NCI-H510A (cell line): ENCODE measurements around the gene AKR1C2.
A peak's percentile ranks its signal among the peaks of the same experiment; 100 is the strongest.
"Not testable (repeated sequence)": the region's sequence is repeated elsewhere in the genome, so short reads cannot be mapped to it uniquely, and the experiment has no call there.

ENCODE experiments used
- DNase-seq: peaks from one replicate; lab custom pipeline; 2025; lab: John Stamatoyannopoulos, UW

The AKR1C2 gene

DNA sequence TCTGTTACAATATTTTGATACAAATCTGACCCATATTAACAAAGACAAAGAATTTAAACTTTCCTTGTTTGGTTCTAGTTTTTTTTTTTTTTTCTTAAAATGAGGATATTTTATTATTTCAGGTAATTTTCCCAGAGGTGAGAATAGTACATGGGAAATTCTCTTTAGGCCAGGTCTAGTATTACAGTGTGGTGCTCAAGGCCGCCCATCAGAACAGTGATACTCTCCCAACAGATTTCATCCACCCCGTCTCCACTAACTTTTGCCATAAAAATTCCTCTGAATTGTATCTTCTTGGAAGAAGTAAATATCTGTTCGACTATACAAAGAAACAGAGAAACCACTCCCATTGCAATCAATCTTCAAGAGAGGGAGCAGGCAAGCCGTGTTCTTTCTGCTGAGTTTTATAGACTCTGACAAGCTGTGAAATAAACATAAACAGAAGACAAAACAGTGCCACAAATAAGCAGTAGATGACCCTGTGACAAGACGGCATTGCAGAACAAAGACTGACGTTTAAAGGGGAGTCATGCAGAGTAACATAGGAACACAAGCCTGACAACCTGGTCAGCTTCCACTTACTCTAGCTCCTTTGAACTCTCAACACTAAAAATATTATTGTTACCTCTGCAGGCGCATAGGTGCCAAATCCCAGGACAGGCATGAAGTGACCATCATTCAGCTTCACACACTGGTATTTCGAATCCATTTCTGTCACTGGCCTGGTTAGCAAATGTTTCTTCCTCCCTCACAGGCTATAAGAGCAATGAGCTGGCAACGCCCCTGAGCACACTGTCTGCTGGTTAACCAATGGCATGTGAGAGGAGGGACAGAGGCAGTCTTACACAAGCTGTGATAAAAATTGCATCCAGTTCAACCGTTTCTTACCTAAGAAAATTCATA lies at the start of gene AKR1C2:
AKR1C2 (minus strand) TSS at position 731 of the 903 bp plus-strand sequence; CDS start at position 709, 22 bp downstream.
- not testable (repeated sequence) for DNase-seq

- DNase-seq: not testable (repeated sequence)
These were observed 49.4 kb upstream of the AKR1C2 start for GRCh38 chr10:5052951-5053500.

DNA sequence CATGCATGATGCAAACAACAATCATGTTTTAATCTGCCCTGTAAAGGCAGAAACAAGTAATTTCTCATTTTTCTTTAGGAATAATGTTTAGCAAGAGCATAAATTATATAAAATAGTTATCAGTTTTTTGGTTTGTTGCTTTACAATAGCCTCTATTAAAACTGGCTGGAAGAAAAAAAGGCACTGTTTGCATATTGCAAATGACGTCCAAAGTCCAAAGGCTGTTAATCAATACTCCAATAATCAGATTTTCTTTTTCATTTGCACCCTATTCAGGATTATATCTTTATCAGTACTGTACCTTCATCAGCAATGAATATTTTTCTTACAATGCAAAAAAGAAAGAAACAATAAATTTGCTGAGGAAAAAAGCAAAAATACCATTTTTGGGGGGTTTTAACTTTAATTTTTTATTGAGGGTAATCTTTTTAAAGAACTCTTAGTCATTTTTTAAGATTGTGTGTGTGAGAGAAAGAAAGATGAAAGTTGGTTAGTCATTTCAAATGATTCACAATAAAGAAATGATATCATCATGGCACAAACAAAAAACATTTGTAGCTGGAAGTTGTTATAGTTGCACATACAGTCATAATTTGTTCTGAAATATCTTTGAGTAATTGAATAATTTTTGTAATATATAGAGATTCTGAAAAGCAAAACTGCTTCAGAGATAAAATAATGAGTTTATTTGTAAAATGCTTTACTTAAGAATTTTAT lies 44.4 kb upstream of the AKR1C2 start:
- DNase-seq: no peak

- DNase-seq: not testable (repeated sequence)
These were observed 43.4 kb upstream of the AKR1C2 start for GRCh38 chr10:5047055-5047454.

DNA sequence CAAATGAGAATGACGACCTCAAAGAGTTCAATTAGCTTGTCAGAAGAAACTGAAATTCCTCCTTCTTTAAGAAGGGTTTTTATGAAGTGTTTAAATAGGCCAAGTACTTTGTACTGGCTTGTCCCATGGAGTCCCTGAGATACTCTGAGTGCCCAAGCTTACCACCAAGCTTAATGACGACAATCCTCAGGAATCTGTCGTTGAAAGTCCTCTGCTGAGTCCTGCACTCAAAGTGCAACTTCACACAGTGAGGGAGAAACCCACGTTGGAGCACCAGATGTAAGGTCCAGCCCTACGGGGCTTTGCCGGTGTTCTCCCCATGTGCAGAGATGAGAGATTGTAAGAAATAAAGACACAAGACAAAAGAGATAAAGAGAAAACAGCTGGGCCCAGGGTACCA lies 42.8 kb upstream of the AKR1C2 start:
- no peak for DNase-seq

DNA sequence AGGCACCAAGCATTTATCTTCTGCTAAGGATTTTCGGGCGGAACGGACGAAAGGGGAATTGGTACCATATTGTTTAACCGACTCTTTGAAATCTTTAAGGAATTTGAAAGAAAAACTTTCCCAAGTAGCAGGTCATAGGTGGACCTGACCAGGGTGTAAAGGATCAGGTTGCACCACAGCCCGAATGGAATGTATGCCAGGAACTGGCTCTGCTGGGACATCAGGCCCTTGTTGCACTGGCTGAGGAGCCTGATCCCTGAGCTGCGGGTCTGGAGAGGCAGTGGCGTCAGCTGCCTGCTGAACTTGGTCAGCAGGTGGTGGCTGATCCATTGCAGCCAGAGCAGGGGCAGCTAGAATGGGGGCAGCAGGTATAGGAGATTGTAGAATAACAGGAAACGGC lies 41.4 kb upstream of the AKR1C2 start:
- no peak for DNase-seq

GRCh38 chr10:5043716-5044115 lies 40.1 kb upstream of the AKR1C2 start:
- DNase-seq: peak; percentile 25

- DNase-seq: no peak
These were observed 39.3 kb upstream of the AKR1C2 start for GRCh38 chr10:5042922-5043321.

GRCh38 chr10:5041471-5042023 lies 37.9 kb upstream of the AKR1C2 start:
- DNase-seq: no peak

- no peak for DNase-seq
These were observed 37.3 kb upstream of the AKR1C2 start for GRCh38 chr10:5040781-5041470.

- no peak for DNase-seq
These were observed 36.5 kb upstream of the AKR1C2 start for GRCh38 chr10:5040010-5040673.

DNA sequence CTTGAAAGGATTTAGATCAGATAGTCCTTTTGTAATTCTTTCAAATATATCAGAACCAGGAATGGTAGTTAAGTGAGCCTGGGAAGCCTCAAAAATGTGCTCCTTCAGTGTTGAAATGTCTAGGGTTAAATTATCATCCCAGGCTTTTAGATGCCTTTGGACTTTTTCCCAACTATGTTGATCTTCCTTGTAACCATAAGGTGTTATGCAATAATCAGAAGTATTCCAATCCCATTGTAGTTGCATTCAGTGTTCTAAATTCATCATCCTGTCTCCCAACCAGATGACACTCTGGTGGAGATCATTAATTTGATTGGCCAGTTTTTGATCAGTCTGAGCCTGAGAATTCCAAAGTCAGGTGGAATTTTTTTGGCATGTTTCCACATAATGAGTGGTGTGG lies 35.1 kb upstream of the AKR1C2 start:
- no peak for DNase-seq

DNA sequence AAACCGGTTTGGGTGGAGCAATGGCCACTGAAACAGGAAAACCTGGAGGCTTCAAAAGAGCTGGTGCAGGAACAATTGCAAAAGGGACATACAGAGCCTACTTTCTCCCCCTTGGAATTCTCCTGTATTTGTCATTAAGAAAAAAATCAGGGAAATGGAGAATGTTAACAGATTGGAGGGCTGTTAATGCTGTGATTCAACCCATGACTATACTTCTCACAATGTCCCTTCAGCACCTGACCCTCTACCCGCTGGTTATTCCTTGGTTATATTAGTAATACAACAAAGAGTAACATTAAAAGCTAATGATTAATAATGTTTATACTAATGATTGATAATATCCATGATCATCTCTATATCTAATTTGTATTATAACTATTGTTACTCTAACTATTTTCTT lies 34.4 kb upstream of the AKR1C2 start:
- DNase-seq: no peak

- DNase-seq: no peak
These were observed 32.9 kb upstream of the AKR1C2 start for GRCh38 chr10:5036511-5036910.

DNA sequence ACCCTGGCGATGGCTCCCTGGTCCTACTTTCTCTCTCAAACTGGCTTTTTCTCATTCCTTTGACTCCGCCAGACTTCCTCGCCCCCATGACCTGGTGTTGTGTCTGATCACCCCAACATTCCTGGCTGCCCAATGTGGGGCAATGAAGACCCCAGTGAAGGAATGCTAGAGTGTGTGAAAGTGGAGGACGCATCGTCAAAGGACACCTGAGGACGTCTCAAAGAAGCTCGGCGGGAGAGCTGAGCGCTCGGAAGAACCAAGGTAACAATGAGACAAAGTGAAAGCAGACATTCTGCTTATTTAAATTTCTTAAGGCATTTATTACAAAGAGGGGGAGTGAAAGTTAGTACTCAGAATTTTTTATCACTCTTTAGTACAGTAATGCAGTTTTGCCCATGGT lies 31.7 kb upstream of the AKR1C2 start:
- no peak for DNase-seq

DNA sequence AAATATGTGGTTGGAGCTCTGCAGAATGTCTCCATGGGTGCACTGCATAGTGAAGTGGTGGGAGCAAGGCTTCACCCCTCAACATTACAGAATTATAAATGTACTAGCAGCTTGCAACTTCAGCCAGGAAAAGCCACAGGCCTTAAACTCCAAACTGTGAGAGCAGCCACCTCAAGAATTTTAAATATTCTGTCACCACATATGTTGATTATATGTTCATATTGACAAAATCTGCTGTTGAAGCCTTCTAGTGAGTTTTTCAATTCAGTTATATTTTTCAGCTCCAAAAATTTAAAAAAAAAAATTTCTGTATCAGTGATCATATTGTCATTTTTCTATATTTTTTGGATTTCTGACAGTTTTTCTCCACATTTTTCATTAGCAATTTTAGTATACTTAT lies 30.9 kb upstream of the AKR1C2 start:
- DNase-seq: no peak

GRCh38 chr10:5033061-5033778 lies 29.6 kb upstream of the AKR1C2 start:
- no peak for DNase-seq

DNA sequence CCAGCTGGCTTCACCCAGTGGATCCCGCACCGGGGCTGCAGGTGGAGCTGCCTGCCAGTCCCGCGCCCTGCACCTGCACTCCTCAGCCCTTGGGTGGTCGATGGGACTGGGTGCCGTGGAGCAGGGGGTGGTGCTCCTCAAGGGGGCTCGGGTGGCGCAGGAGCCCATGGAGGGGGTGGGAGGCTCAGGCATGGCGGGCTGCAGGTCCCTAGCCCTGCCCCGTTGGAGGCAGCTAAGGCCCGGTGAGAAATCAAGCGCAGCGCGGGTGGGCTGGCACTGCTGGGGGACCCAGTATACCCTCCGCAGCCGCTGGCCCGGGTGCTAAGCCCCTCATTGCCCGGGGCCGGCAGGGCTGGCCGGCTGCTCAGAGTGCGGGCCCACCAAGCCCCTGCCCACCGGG lies 28.8 kb upstream of the AKR1C2 start:
- DNase-seq: not testable (repeated sequence)

- not testable (repeated sequence) for DNase-seq
These were observed 27.9 kb upstream of the AKR1C2 start for GRCh38 chr10:5031588-5031987.

GRCh38 chr10:5030989-5031388 lies 27.3 kb upstream of the AKR1C2 start:
- no peak for DNase-seq

DNA sequence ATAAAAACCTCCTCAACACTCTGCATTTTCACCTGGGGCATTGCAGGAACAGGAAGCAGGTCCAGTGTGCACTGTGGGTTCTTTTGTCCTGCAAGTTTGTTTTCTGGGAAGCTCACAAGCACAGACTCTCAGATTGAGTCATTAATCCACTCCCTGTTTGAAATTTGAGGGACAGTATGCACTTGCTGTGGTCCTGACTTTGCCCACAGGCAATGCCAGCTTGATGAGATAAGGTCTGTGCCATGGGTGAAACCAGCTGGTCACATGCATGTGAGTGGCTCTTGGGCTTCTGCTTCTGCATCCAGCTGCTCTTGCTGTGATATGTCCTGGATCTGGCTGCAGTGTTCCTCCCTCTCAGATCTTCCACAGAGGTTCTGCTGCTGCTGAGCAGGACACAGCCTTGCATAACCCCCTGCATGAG lies 21.8 kb upstream of the AKR1C2 start:
- not testable (repeated sequence) for DNase-seq
